K562 (cell line): ENCODE measurements around the gene CEP170. TPM values are rescaled to one million over a fixed set of nuclear protein-coding genes. Genes with fewer than 3 reads are reported as not detected.

Experiments
- BRCA1 ChIP-seq, 2 experiments: fragments of 450-650 bp in 1 of 2; sonication (generic) in 1 of 2; formaldehyde crosslinking in 1 of 2; IDR thresholded peaks; 2 replicates each; pipeline versions ENCODE4 v1.5.0 to v1.6.1; 2017 to 2020; ENCODE audit warnings: mild to moderate bottlenecking in 1 of 2, missing genetic modification reagents in 1 of 2
- KDM5B ChIP-seq: fragments of 200-600 bp; sonication (generic); IDR thresholded peaks from 2 replicates; pipeline ENCODE4 v1.6.1; 2012; ENCODE audit warnings: low read depth, mild to moderate bottlenecking, moderate library complexity, low read length, control low read depth, inconsistent platforms; ENCODE audit not compliant: insufficient replicate concordance
- NR2F6 ChIP-seq: fragments of 450-650 bp; formaldehyde crosslinking; IDR thresholded peaks from 2 replicates; pipeline ENCODE4 v1.4.0; 2020; ENCODE audit warnings: mild to moderate bottlenecking
- ZNF165 ChIP-seq: fragments of 250-450 bp; sonication (Bioruptor Pico); IDR thresholded peaks from 2 replicates; pipeline ENCODE4 v1.4.0; 2020; ENCODE audit warnings: borderline replicate concordance
- ZNF274 ChIP-seq: IDR thresholded peaks from 2 replicates; pipeline ENCODE4 v1.6.1; 2011; ENCODE audit warnings: low read depth, mild to moderate bottlenecking, low read length, moderate library complexity, borderline replicate concordance
- polyA plus RNA-seq, 8 experiments: library from polyadenylated mRNA; depleted of rRNA in 4 of 8; stranded (reverse) in 5 of 8; unstranded in 3 of 8; fragments of >200 nt; fragmentation: Nextera tagmentation in 2 of 8; fragmentation: Illumina TruSeq in 1 of 8; extraction: Ambion mirVana in 2 of 8; extraction: Trizol in 1 of 8; gene quantifications; 2 replicates each; pipeline versions ENCODE4 v1.2.1 to v1.2.3, GENCODE V29; 2011 to 2014; ENCODE audit warnings: inconsistent platforms in 1 of 8, missing spikeins in 1 of 8
- total RNA-seq, 7 experiments: library from RNA; depleted of rRNA in 6 of 7; stranded (reverse); fragments of >200 nt in 6 of 7; fragmentation: Illumina TruSeq in 2 of 7; extraction: Trizol in 2 of 7; gene quantifications; 2 replicates each; pipeline versions ENCODE4 v1.2.1 to v1.2.3, GENCODE V29; 2011 to 2021; ENCODE audit warnings: low replicate concordance in 1 of 7
- TF ChIP-seq, protein P1 (sequence below): fragments of 250-450 bp; sonication (Bioruptor Pico); IDR thresholded peaks from 2 replicates; pipeline ENCODE4 v1.5.0; 2020; ENCODE audit warnings: mild to moderate bottlenecking, borderline replicate concordance

CEP170 gene
- total and polyA plus RNA-seq, 9 of the 15 experiments (the other 6 are each of a cell fraction or from before 2014, with no cell fraction given) = 22.6 to 110 (median 68.5) TPM

DNA sequence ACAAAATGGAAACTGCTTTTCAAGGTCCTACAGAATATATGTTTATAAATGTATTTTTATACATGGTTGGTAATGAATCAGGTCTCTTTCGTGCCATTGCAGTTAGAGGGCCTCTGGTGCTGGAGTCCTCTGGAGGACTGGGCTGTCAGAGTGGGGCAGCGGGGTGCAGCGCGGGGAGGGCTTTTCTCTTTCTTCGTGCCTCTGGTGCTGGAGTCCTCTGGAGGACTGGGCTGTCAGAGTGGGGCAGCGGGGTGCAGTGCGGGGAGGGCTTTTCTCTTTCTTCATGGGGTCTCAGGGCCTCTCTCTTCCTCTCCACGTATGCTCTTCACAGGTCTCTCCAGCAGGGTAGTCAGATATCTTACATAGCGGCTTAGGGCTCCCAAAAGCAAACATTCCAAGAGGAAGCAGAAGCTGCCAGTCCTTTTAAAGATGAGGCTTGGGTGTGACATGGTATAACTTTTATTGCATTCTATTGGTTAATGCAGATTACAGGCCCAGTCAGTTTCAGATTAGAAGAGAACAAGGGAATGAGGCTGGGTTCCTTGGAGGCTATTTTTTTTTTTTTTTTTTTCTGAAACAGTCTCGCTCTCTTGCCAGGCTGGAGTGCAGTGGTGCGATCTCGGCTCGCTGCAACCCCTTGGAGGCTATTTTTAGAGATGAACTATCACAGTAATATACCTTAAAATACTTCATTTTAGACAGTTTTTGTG, 13.8 kb upstream of the CEP170 start (continued):
- TF ChIP-seq, protein P1, sequence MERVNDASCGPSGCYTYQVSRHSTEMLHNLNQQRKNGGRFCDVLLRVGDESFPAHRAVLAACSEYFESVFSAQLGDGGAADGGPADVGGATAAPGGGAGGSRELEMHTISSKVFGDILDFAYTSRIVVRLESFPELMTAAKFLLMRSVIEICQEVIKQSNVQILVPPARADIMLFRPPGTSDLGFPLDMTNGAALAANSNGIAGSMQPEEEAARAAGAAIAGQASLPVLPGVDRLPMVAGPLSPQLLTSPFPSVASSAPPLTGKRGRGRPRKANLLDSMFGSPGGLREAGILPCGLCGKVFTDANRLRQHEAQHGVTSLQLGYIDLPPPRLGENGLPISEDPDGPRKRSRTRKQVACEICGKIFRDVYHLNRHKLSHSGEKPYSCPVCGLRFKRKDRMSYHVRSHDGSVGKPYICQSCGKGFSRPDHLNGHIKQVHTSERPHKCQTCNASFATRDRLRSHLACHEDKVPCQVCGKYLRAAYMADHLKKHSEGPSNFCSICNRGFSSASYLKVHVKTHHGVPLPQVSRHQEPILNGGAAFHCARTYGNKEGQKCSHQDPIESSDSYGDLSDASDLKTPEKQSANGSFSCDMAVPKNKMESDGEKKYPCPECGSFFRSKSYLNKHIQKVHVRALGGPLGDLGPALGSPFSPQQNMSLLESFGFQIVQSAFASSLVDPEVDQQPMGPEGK (CRISPR knock-in tag) = no peak
- no peak for TF ChIP-seq BRCA1 (IDR thresholded peaks at IDR 0.05)
- no peak for TF ChIP-seq BRCA1 (CRISPR knock-in tag; IDR thresholded peaks at IDR 0.05)
- TF ChIP-seq KDM5B = peak; percentile 16
- TF ChIP-seq ZNF165 (CRISPR knock-in tag) = no peak
- TF ChIP-seq NR2F6 (CRISPR knock-in tag) = no peak
- TF ChIP-seq ZNF274 = no peak
